Osteoblast (primary cell): ENCODE results near the gene PRKCE. TPM values are rescaled to one million over a fixed set of nuclear protein-coding genes. Genes with fewer than 3 reads are reported as not detected.

Source experiments
- DNase-seq: peaks from one replicate; pipeline ENCODE4 v3.0.0; 2011; ENCODE audit warnings: low spot score, mixed read lengths; ENCODE audit not compliant: insufficient read length; ENCODE audit errors: missing footprints
- H2AFZ ChIP-seq: 2 replicates; pipeline ENCODE4 v1.6.0; 2011; ENCODE audit warnings: mild to moderate bottlenecking, low read length
- H3K27ac ChIP-seq: 2 replicates; pipeline ENCODE4 v1.5.1; 2011; ENCODE audit warnings: mild to moderate bottlenecking, low read depth, low read length, moderate library complexity
- H3K27me3 ChIP-seq: 2 replicates; pipeline ENCODE4 v1.6.0; 2012; ENCODE audit warnings: mild to moderate bottlenecking, control low read depth, inconsistent platforms, low read length, moderate library complexity; ENCODE audit not compliant: insufficient read depth
- H3K36me3 ChIP-seq: 2 replicates; pipeline ENCODE4 v1.5.1; 2011; ENCODE audit warnings: mild to moderate bottlenecking, low read length, control low read depth, moderate library complexity; ENCODE audit not compliant: insufficient read depth
- H3K4me1 ChIP-seq: 2 replicates; pipeline ENCODE4 v1.5.1; 2011; ENCODE audit warnings: mild to moderate bottlenecking, low read length, control low read depth, moderate library complexity; ENCODE audit not compliant: insufficient read depth
- H3K4me2 ChIP-seq: 2 replicates; pipeline ENCODE4 v1.6.0; 2011; ENCODE audit warnings: mild to moderate bottlenecking, low read length; ENCODE audit not compliant: insufficient read depth
- H3K4me3 ChIP-seq: fragments of 200-600 bp; sonication (generic); 3 replicates; pipeline ENCODE4 v1.5.1; 2012; ENCODE audit warnings: mild to moderate bottlenecking, low read length, inconsistent platforms; ENCODE audit not compliant: insufficient read depth
- H3K79me2 ChIP-seq: 2 replicates; pipeline ENCODE4 v1.6.0; 2012; ENCODE audit warnings: mild to moderate bottlenecking, low read length, control low read depth, inconsistent platforms; ENCODE audit not compliant: insufficient read depth
- H3K9me3 ChIP-seq: 2 replicates; pipeline ENCODE4 v1.5.1; 2011; ENCODE audit warnings: low read depth, low read length, control low read depth
- H4K20me1 ChIP-seq: 2 replicates; pipeline ENCODE4 v1.6.0; 2012; ENCODE audit warnings: mild to moderate bottlenecking, low read length, control low read depth; ENCODE audit not compliant: insufficient read depth
- total RNA-seq: library from RNA; depleted of rRNA; stranded (reverse); fragments of >200 nt; gene quantifications from 2 replicates; pipeline ENCODE4 v1.2.3, GENCODE V29; 2012
- TF ChIP-seq, protein P1 (sequence below): IDR thresholded peaks from 2 replicates; pipeline ENCODE4 v1.5.1; 2011; ENCODE audit warnings: mild to moderate bottlenecking, low read depth, low read length, moderate library complexity; ENCODE audit errors: extremely low read depth

PRKCE gene
- total RNA-seq, 1 donor = 22.1 TPM

DNA sequence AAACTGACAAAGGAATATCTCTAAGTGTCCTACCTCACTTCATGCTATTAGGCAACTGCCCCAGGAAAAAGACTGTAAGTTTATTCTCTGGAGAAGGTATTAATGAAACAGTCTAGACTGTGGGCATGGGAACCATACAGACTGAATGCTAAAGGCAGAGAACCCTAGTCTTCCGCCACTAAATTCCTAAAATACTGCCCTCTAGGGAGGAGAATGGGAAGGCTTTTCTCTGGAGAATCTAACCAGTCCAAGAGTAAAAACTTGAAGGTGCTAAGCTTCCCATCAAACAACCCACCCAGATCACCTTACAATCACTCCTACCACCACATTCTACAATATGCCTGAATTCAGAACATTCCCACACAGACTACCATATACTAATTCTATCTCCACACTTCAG is 43.8 kb upstream of the PRKCE start:
- H3K79me2 ChIP-seq = peaks cover 44% of the 10 kb centered on the region
- no peaks in the 10 kb centered on the region for H3K36me3 ChIP-seq
- no peak overlapping the region for H3K4me2 ChIP-seq
- DNase-seq = peak; percentile 47
- H4K20me1 ChIP-seq = no peaks in the 10 kb centered on the region
- no peak overlapping the region for H2AFZ ChIP-seq
- H3K9me3 ChIP-seq = no peaks in the 10 kb centered on the region
- H3K27ac ChIP-seq = no peak overlapping the region
- H3K27me3 ChIP-seq = no peaks in the 10 kb centered on the region
- H3K4me1 ChIP-seq = peaks cover 8% of the 10 kb centered on the region
- TF ChIP-seq, protein P1, sequence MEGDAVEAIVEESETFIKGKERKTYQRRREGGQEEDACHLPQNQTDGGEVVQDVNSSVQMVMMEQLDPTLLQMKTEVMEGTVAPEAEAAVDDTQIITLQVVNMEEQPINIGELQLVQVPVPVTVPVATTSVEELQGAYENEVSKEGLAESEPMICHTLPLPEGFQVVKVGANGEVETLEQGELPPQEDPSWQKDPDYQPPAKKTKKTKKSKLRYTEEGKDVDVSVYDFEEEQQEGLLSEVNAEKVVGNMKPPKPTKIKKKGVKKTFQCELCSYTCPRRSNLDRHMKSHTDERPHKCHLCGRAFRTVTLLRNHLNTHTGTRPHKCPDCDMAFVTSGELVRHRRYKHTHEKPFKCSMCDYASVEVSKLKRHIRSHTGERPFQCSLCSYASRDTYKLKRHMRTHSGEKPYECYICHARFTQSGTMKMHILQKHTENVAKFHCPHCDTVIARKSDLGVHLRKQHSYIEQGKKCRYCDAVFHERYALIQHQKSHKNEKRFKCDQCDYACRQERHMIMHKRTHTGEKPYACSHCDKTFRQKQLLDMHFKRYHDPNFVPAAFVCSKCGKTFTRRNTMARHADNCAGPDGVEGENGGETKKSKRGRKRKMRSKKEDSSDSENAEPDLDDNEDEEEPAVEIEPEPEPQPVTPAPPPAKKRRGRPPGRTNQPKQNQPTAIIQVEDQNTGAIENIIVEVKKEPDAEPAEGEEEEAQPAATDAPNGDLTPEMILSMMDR = peak; percentile 59
- no peak overlapping the region for H3K4me3 ChIP-seq

DNA sequence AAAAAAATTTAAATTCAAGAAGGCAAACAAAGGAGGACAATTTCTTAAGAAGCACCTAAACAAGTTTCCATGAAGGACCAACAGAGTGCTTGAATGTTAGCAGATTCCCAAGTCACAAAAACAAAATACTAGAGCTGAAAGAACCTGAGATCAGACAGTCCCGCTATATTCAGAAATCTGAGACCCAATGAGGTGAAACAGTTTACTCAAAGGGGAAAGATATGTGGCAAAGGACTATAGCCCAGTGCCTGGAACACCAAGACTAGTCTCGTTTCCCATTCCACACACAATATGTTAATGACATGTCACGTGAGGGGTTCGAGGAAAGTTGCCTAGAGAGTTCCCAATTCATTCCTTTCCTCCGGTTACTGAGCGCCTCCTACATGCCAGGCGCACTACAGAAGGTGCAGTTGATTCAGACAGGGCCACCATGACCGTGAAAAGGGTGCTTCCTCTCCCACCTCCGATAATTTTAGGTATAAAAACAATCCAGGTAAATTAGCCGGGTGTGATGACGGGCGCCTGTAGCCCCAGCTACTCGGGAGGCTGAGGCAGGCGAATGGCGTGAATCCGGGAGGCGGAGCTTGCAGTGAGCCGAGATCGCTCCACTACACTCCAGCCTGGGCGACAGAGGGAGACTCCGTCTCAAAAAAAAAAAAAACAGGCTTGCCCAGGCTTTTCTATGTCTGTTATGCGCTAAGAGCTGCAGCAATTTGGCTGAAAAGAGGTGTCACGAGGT is 41.0 kb upstream of the PRKCE start:
- no peaks in the 10 kb centered on the region for H4K20me1 ChIP-seq
- peak overlapping the region; percentile 78 for H3K27ac ChIP-seq
- peaks cover 42% of the 10 kb centered on the region for H3K79me2 ChIP-seq
- H3K4me1 ChIP-seq = peaks cover 8% of the 10 kb centered on the region
- no peaks in the 10 kb centered on the region for H3K36me3 ChIP-seq
- no peak for DNase-seq
- no peaks in the 10 kb centered on the region for H3K27me3 ChIP-seq
- peak overlapping the region; percentile 94 for H2AFZ ChIP-seq
- H3K9me3 ChIP-seq = no peaks in the 10 kb centered on the region
- H3K4me3 ChIP-seq = peak overlapping the region; percentile 83
- TF ChIP-seq, protein P1 = peak; percentile 47
- peak overlapping the region; percentile 99 for H3K4me2 ChIP-seq

DNA sequence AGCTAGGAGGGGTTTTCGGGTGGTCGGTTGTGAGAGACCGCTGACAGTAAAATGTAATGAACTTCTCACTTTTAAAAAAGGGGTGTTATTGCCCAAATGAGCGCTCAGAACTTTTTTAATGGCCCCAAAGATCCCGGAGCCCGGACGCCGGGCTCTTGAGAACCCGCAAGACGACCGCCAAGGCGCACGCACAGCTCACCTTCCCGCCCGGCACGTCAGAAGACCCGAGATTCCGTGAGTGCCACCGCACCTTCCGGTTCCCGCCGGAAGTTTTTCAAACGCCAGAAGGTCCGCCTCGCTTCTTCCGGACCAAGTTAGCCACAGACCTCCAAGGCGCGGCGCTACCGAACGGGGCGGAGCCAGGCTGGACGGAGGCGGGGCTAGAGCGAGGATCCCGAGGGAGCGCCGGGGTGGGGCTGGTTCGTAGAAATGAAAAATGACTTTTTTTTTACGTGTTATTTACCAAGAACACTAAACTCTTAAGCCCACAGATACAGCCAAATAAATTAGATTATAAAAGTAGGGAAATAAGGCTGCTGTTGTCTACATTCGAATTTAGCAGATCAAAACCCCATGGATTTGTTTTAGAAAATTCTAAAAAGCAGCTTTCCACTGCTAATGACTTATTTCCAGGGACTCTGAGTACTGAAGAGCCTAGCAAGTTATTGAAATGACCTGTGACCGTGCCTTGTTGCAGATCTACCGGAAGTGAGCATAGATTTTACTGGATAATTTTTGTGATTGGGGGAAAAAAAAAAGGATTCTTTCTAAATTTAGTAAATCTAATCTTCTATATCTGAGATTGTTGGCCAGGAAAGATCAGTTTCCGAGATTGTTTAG is 40.2 kb upstream of the PRKCE start, which contains the start of gene SRBD1:
Gene SRBD1, minus strand, starts transcription at position 248 of the 840 bp plus-strand sequence. CDS start 5,826 bp downstream, outside the sequence.
- peak within 1 kb of the TSS; percentile 78 for H3K27ac ChIP-seq
- peaks cover 8% of the 10 kb centered on the region for H3K4me1 ChIP-seq
- H3K36me3 ChIP-seq = no peaks in the 10 kb centered on the region
- no peaks in the 10 kb centered on the region for H3K9me3 ChIP-seq
- DNase-seq = peak; percentile 92
- no peaks in the 10 kb centered on the region for H3K27me3 ChIP-seq
- H4K20me1 ChIP-seq = no peaks in the 10 kb centered on the region
- TF ChIP-seq, protein P1 = no peak
- H3K4me3 ChIP-seq = peak within 1 kb of the TSS; percentile 83
- H3K4me2 ChIP-seq = peak within 1 kb of the TSS; percentile 99
- H3K79me2 ChIP-seq = peaks cover 41% of the 10 kb centered on the region
- H2AFZ ChIP-seq = peak within 1 kb of the TSS; percentile 94

DNA sequence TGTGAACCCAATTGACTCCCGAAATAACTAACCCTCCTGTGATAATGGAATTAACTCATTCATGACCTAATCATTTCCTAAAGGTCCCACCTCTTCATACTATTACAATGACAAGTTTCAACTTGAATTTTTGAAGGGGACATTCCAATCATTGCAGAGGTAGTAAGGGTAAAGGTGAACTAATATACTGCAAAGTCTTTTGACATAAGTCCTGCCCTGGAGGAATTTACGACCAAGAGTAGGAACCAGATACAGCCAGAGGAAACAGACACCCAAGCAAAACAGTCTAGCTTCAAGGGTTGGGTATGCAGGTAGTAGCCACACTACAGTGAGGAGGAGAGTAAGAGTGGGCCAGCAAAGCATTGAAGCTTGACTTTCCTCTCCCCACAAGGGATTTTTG is 39.2 kb upstream of the PRKCE start:
- no peak overlapping the region for H3K4me2 ChIP-seq
- H2AFZ ChIP-seq = no peak overlapping the region
- H3K79me2 ChIP-seq = peaks cover 32% of the 10 kb centered on the region
- no peak for DNase-seq
- TF ChIP-seq, protein P1 = no peak
- no peak overlapping the region for H3K27ac ChIP-seq
- no peaks in the 10 kb centered on the region for H3K9me3 ChIP-seq
- no peaks in the 10 kb centered on the region for H4K20me1 ChIP-seq
- no peak overlapping the region for H3K4me3 ChIP-seq
- no peaks in the 10 kb centered on the region for H3K36me3 ChIP-seq
- peaks cover 12% of the 10 kb centered on the region for H3K4me1 ChIP-seq
- no peaks in the 10 kb centered on the region for H3K27me3 ChIP-seq
